ENCODE measurements around the gene BRICD5.

BRICD5 gene

GRCh38 chr16:2236337-2237101 lies 25.9 kb upstream of the BRICD5 start, which contains the start of gene DNASE1L2:
TSS of gene DNASE1L2 (plus strand) at chr16:2236444. CDS start at chr16:2236817, 373 bp downstream.
- H3K27ac ChIP-seq: peak within 1 kb of the TSS; percentile 76
- TF ChIP-seq CTCF (IDR thresholded peaks at IDR 0.05) (no peak), ZFX (IDR thresholded peaks at IDR 0.05; ENCODE audit: borderline replicate concordance) (no peak)

GRCh38 chr16:2235695-2236336 lies 25.2 kb upstream of the BRICD5 start:
- H3K27ac ChIP-seq: peak overlapping the region; percentile 76
- TF ChIP-seq CTCF (IDR thresholded peaks at IDR 0.05) (no peak), ZFX (IDR thresholded peaks at IDR 0.05; ENCODE audit: borderline replicate concordance) (no peak)

GRCh38 chr16:2235234-2235651 lies 24.6 kb upstream of the BRICD5 start:
- peak overlapping the region; percentile 76 for H3K27ac ChIP-seq
- no peak for TF ChIP-seq ZFX (IDR thresholded peaks at IDR 0.05; ENCODE audit: borderline replicate concordance)
- no peak for TF ChIP-seq CTCF (IDR thresholded peaks at IDR 0.05)

GRCh38 chr16:2234813-2235170 lies 24.1 kb upstream of the BRICD5 start:
- H3K27ac ChIP-seq: no peak overlapping the region; the same call in 1 of the 2 replicates
- TF ChIP-seq CTCF (IDR thresholded peaks at IDR 0.05) (no peak), ZFX (IDR thresholded peaks at IDR 0.05; ENCODE audit: borderline replicate concordance) (no peak)

- 0 out of 2 replicates have a peak overlapping the region, but pooled peaks have one; percentile 5 for H3K27ac ChIP-seq
- TF ChIP-seq CTCF (IDR thresholded peaks at IDR 0.05) (no peak), ZFX (IDR thresholded peaks at IDR 0.05; ENCODE audit: borderline replicate concordance) (no peak)
Observed at GRCh38 chr16:2233872-2234812, 23.5 kb upstream of the BRICD5 start.

GRCh38 chr16:2233046-2233775 lies 22.5 kb upstream of the BRICD5 start:
- no peak for TF ChIP-seq ZFX (IDR thresholded peaks at IDR 0.05; ENCODE audit: borderline replicate concordance)
- TF ChIP-seq CTCF (IDR thresholded peaks at IDR 0.05): no peak
- H3K27ac ChIP-seq: 0 out of 2 replicates have a peak overlapping the region, but pooled peaks have one; percentile 5
